HFF-Myc (cell line): ENCODE measurements around the gene IQSEC3.

Experiments
- DNase-seq: peaks from one replicate; pipeline ENCODE4 v3.0.0-alpha.2; 2011; ENCODE audit warnings: low read depth; ENCODE audit errors: extremely low read depth
- H3K4me3 ChIP-seq: replicated peaks from 2 replicates; pipeline ENCODE4 v1.5.1; 2011; ENCODE audit warnings: low read depth, mild to moderate bottlenecking, control low read depth, low read length
- TF ChIP-seq, protein P1 (sequence below): IDR thresholded peaks from 2 replicates; pipeline ENCODE4 v1.5.1; 2012; ENCODE audit warnings: mild to moderate bottlenecking, low read depth, low read length, control low read depth; ENCODE audit errors: missing control alignments

Gene IQSEC3

DNA sequence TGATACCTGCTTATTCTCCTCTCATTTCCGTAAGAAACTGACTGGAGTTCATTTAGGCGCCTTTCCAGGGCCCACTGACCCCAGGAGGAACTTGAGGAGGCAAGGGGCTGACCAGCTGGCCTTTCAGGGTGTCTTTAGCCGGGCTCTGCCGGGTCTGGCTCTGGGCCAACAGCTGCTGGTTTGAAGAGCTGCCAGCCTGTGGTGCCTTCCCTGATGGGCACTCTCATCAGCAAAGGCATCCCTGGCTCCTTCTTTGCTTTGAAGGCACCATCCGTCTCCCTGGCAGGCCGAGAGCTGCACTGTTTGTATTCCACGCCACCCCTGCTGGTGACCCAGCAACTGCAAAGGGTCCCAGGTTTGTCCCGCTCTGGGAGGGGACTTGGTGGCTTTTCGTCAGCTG lies 42.0 kb downstream of the IQSEC3 start:
- TF ChIP-seq, protein P1, sequence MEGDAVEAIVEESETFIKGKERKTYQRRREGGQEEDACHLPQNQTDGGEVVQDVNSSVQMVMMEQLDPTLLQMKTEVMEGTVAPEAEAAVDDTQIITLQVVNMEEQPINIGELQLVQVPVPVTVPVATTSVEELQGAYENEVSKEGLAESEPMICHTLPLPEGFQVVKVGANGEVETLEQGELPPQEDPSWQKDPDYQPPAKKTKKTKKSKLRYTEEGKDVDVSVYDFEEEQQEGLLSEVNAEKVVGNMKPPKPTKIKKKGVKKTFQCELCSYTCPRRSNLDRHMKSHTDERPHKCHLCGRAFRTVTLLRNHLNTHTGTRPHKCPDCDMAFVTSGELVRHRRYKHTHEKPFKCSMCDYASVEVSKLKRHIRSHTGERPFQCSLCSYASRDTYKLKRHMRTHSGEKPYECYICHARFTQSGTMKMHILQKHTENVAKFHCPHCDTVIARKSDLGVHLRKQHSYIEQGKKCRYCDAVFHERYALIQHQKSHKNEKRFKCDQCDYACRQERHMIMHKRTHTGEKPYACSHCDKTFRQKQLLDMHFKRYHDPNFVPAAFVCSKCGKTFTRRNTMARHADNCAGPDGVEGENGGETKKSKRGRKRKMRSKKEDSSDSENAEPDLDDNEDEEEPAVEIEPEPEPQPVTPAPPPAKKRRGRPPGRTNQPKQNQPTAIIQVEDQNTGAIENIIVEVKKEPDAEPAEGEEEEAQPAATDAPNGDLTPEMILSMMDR: no peak
- H3K4me3 ChIP-seq: no peak overlapping the region
- no peak for DNase-seq

DNA sequence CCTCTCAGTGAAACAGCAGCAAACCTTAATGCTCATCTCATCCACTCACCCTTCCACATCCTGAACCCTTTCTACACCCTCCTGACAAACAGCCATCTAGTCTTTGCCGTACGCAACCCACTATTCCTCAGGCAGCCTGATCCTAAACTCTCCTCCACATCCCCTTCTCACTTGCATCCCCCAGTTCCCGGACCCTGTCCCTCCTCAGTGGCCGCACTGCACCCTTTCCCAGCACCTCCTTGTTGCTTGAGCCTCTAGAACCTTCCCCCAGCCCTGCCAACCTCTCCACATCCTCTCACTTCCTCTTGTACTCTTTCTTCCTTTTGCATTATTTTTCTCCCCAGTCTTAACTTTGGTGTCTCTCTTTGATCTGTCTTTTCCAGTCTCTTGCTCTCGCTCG lies 42.9 kb downstream of the IQSEC3 start:
- TF ChIP-seq, protein P1: no peak
- H3K4me3 ChIP-seq: no peak overlapping the region
- no peak for DNase-seq

DNA sequence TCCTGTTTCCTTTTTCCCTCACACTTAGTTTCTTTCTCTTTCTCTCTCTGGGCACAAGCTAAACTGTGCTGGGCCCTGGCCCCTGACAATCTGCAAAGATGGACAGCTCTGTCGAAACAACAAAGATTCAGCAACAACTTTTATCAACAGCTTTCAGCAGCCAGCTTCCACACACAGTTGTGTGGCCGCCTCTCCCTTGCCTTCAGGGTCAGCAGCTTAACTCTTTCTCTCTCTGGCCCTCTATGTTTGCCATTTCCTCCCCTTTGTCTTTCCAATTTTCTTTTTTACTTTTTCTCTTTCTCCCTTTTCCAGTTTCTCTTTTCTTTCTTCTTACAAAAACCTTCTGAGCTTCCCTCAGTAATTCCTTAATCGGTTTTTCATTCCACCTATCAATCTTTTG lies 43.3 kb downstream of the IQSEC3 start:
- no peak overlapping the region for H3K4me3 ChIP-seq
- TF ChIP-seq, protein P1: no peak
- no peak for DNase-seq

DNA sequence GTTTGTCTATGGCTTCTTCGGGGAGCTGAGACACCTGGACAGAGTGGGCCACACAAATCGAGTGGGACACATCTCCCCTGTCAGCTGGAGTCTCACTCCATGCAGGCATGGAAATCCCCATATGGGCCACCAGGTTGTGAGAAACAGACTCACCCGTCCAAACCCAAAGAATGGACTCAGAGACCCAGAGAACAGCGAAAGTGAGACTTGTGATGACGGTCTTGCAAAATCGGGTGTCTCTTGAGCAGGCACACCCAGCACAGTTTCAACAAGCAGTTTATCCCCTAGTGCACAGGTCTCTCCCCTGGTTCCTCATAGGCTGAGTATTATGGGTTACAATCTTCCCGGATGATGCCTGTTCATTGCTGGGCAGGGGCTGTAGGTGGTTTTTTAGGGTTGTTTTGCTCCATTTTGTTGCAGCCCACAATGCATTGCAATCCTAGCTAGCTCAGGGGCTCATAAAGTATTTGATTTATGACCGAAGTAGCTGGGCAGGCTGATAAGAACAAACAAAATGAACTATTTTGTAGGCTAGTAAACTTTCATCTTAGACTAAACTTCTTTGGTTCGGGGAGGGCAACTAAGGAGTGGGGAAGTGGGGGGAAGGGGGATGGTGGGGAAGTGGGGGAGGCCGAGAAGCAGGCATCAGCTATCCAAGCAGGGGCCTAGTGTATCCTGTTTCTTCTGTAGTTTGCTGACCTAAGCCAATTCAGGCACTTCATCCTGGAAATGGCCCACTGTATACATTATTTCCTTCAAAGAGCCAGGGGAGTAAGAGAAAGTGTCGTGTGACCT lies 45.3 kb downstream of the IQSEC3 start:
- DNase-seq: no peak
- no peak overlapping the region for H3K4me3 ChIP-seq
- TF ChIP-seq, protein P1: no peak

DNA sequence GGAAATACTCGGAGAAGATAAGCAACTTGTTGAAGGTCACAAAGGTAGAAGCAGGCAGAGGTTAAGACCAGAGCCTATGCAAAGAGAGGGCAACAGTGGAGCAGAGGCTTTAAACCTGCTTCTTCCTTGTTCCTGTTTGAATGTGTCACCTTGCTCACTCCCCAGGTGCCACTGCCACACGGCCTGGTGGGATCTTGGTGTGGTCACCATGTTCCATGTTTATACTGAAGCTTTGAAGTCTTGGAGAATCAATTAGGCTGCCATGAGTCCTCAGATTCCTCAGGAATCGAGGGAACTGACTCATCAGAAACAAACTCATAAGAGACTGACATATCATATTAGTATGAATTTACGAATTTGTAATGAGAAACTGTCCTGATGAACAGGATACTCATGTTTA lies 46.8 kb downstream of the IQSEC3 start:
- no peak overlapping the region for H3K4me3 ChIP-seq
- no peak for DNase-seq
- TF ChIP-seq, protein P1: no peak

DNA sequence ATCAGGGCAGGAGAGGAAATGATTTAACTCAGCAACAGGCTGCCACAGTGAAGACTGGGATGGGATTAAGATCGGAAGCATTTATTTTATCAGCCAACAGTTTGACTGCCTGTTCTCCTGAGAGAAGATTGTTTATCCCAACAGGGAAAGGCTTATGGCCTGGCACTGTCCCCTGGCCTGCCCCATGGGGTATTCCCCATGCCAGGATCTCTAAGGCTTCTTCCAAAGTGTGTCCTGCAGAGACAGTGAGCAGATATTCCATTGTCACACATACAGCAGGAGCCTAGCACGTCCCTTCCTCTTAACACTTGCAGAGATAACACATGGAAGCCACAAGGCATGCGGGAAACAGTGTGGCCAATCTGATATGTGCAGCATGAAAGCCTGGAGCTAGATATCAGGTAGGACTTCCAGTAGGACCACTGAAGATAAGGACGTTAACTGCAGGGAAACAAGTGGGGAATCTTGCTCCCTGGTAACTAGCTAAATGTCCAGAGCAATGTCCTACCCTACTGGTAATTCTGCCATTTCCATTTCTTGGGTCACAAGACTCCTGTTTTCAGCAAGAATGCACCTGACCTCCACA lies 48.2 kb downstream of the IQSEC3 start:
- TF ChIP-seq, protein P1: no peak
- no peak for DNase-seq
- H3K4me3 ChIP-seq: no peak overlapping the region

DNA sequence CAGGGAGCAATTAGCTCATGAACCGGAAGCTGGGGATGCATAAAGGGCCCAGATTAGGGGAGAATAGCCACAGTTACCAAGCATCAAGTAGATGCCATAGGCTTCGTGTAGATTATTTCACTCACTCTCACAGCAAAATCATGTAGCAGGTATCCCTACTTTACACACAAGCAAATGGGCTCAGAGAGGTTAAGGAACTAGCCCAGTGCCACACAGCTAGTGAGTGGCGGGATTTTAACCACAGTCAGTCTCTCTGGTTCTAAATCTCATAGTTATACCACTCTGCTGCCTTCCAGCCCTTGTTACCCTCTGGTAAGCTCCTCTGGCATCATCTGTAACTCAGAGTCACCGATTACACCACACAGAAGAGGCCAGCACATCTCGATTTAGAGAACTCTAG lies 49.0 kb downstream of the IQSEC3 start:
- TF ChIP-seq, protein P1: no peak
- DNase-seq: no peak
- H3K4me3 ChIP-seq: no peak overlapping the region
